ENCODE data around the gene RAD18.

RAD18 gene

GRCh38 chr3:8952130-8952529 is 11.1 kb downstream of the RAD18 start:
- TF ChIP-seq CTCF (IDR thresholded peaks at IDR 0.05; ENCODE audit: low read depth, low read length) = no peak
- no peak for DNase-seq (ENCODE audit: extremely low read depth, low read depth)

GRCh38 chr3:8945890-8946600 is 17.2 kb downstream of the RAD18 start:
- TF ChIP-seq CTCF (IDR thresholded peaks at IDR 0.05; ENCODE audit: low read depth, low read length) = no peak
- no peak for DNase-seq (ENCODE audit: extremely low read depth, low read depth)

- DNase-seq (ENCODE audit: extremely low read depth, low read depth) = no peak
- TF ChIP-seq CTCF (IDR thresholded peaks at IDR 0.05; ENCODE audit: low read depth, low read length) = no peak
These were observed 20.4 kb downstream of the RAD18 start for GRCh38 chr3:8942746-8943488.

GRCh38 chr3:8942115-8942514 is 21.2 kb downstream of the RAD18 start:
- TF ChIP-seq CTCF (IDR thresholded peaks at IDR 0.05; ENCODE audit: low read depth, low read length) = no peak
- DNase-seq (ENCODE audit: extremely low read depth, low read depth) = no peak

GRCh38 chr3:8938021-8938420 is 25.3 kb downstream of the RAD18 start:
- no peak for DNase-seq (ENCODE audit: extremely low read depth, low read depth)
- peak; percentile 26 for TF ChIP-seq CTCF (IDR thresholded peaks at IDR 0.05; ENCODE audit: low read depth, low read length)

GRCh38 chr3:8937064-8938020 is 25.9 kb downstream of the RAD18 start:
- peak; percentile 36 for DNase-seq (ENCODE audit: extremely low read depth, low read depth)
- TF ChIP-seq CTCF (IDR thresholded peaks at IDR 0.05; ENCODE audit: low read depth, low read length) = no peak

Measured in AG09319 (cell line).